Neural cell (in vitro differentiated cells): ENCODE results near the gene CAST.

Experiments
- EP300 ChIP-seq: fragments of 450-650 bp; conservative IDR thresholded peaks from 2 replicates; pipeline ENCODE4 v1.6.1; 2014; ENCODE audit warnings: antibody characterized with exemption, mild to moderate bottlenecking, moderate library complexity; ENCODE audit not compliant: poor library complexity, severe bottlenecking
- EZH2 ChIP-seq: fragments of 200-600, 300-800 bp; shearing (Covaris generic), sonication (generic); IDR thresholded peaks from 2 replicates; pipeline ENCODE4 v1.6.1; 2014; ENCODE audit warnings: antibody characterized with exemption, low read length, borderline replicate concordance, mild to moderate bottlenecking; ENCODE audit not compliant: insufficient read depth, poor library complexity, severe bottlenecking
- POLR2AphosphoS5 ChIP-seq: IDR thresholded peaks from 2 replicates; pipeline ENCODE4 v1.6.1; 2012
- RAD21 ChIP-seq: fragments of 450-650 bp; conservative IDR thresholded peaks from 2 replicates; pipeline ENCODE4 v1.6.1; 2014; ENCODE audit warnings: antibody characterized with exemption, mild to moderate bottlenecking, moderate library complexity
- SMC3 ChIP-seq: fragments of 450-650 bp; conservative IDR thresholded peaks from 2 replicates; pipeline ENCODE4 v1.6.1; 2014; ENCODE audit warnings: antibody characterized with exemption, mild to moderate bottlenecking, moderate library complexity; ENCODE audit not compliant: poor library complexity
- TAF1 ChIP-seq: IDR thresholded peaks from 2 replicates; pipeline ENCODE4 v1.6.1; 2012; ENCODE audit warnings: low read depth
- TF ChIP-seq, protein P1 (sequence below): fragments of 450-650 bp; IDR thresholded peaks from 2 replicates; pipeline ENCODE4 v1.5.1; 2014; ENCODE audit warnings: antibody characterized with exemption, mild to moderate bottlenecking, moderate library complexity; ENCODE audit not compliant: poor library complexity, severe bottlenecking
- TF ChIP-seq, protein P2 (sequence below): IDR thresholded peaks from 2 replicates; pipeline ENCODE4 v1.6.1; 2012; ENCODE audit warnings: borderline replicate concordance

DNA sequence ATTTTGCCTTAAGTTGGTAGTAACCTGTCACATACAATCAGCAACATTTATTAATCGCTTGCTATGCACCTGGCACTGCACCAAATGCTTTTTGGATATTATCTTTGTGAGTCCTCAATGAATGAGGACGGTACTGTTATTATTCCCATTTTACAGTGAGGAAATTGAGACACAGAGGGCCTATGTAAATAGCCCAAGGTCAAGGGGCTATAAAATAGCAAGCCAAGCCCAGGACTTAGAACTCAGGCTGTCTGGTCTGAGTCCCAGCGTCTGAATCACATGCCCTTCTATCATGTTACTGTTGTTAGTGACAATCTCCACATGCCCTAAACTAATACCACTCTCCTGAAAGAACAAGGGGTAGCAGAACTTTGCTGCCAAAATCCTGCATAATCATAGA is 85.5 kb downstream of the CAST start:
- TF ChIP-seq POLR2AphosphoS5 (no peak), EZH2 (no peak), TAF1 (no peak), RAD21 (no peak), EP300 (no peak), SMC3 (no peak)
- TF ChIP-seq, protein P1, sequence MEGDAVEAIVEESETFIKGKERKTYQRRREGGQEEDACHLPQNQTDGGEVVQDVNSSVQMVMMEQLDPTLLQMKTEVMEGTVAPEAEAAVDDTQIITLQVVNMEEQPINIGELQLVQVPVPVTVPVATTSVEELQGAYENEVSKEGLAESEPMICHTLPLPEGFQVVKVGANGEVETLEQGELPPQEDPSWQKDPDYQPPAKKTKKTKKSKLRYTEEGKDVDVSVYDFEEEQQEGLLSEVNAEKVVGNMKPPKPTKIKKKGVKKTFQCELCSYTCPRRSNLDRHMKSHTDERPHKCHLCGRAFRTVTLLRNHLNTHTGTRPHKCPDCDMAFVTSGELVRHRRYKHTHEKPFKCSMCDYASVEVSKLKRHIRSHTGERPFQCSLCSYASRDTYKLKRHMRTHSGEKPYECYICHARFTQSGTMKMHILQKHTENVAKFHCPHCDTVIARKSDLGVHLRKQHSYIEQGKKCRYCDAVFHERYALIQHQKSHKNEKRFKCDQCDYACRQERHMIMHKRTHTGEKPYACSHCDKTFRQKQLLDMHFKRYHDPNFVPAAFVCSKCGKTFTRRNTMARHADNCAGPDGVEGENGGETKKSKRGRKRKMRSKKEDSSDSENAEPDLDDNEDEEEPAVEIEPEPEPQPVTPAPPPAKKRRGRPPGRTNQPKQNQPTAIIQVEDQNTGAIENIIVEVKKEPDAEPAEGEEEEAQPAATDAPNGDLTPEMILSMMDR = no peak
- TF ChIP-seq, protein P2, sequence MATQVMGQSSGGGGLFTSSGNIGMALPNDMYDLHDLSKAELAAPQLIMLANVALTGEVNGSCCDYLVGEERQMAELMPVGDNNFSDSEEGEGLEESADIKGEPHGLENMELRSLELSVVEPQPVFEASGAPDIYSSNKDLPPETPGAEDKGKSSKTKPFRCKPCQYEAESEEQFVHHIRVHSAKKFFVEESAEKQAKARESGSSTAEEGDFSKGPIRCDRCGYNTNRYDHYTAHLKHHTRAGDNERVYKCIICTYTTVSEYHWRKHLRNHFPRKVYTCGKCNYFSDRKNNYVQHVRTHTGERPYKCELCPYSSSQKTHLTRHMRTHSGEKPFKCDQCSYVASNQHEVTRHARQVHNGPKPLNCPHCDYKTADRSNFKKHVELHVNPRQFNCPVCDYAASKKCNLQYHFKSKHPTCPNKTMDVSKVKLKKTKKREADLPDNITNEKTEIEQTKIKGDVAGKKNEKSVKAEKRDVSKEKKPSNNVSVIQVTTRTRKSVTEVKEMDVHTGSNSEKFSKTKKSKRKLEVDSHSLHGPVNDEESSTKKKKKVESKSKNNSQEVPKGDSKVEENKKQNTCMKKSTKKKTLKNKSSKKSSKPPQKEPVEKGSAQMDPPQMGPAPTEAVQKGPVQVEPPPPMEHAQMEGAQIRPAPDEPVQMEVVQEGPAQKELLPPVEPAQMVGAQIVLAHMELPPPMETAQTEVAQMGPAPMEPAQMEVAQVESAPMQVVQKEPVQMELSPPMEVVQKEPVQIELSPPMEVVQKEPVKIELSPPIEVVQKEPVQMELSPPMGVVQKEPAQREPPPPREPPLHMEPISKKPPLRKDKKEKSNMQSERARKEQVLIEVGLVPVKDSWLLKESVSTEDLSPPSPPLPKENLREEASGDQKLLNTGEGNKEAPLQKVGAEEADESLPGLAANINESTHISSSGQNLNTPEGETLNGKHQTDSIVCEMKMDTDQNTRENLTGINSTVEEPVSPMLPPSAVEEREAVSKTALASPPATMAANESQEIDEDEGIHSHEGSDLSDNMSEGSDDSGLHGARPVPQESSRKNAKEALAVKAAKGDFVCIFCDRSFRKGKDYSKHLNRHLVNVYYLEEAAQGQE = no peak
